Activated T-helper 9 cell treated with anti-CD3 and anti-CD28 coated beads, Interleukin-2, amount 50 U/mL, for 16 hours (primary cell): ENCODE data around the gene HSPA1L.

Source experiments
- DNase-seq: peaks from one replicate; pipeline ENCODE4 v3.0.0-alpha.2; 2020; ENCODE audit warnings: low read depth

Gene HSPA1L

DNA sequence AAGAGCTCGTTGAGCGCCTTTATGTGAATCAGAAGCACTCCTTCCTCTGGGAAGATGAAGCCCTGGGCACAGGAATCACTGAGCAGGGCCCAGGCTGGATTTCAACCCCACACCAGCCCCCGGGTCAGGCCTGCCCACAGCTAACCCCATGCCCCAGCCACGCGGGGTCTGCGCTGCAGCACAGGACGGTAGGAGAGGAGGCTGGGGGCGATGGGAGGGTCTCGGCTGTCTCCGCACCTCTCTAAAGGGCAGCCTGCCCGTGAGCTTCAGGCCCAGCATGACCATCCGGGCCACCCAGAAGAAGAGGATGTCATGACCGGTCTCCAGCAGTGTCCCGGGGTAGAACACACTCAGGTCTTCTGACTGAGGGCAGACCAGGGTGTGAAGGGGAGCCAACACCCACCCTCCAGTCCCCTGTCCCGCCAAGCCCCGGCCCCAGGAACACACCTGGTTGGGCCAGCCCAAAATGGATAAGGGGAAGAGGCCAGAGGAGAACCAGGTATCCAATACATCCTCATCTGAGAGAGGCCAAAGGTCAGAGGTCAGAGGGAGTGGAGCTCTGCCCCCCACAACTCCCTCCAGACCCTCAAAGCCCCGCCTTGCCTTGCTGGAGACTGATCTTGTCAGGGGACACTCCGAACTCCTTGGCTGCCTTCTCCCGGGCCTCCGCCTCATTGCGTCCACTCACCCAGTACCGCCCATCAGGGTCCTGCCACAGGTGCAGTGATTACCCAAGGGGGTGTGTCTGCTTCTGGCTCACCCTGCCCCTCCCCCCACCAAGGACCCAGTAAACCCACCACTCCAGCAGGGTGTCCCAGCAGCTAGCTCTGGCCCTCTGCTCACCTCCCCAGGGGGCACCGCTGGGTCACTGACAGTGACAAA is 33.6 kb downstream of the HSPA1L start:
- DNase-seq = no peak

DNA sequence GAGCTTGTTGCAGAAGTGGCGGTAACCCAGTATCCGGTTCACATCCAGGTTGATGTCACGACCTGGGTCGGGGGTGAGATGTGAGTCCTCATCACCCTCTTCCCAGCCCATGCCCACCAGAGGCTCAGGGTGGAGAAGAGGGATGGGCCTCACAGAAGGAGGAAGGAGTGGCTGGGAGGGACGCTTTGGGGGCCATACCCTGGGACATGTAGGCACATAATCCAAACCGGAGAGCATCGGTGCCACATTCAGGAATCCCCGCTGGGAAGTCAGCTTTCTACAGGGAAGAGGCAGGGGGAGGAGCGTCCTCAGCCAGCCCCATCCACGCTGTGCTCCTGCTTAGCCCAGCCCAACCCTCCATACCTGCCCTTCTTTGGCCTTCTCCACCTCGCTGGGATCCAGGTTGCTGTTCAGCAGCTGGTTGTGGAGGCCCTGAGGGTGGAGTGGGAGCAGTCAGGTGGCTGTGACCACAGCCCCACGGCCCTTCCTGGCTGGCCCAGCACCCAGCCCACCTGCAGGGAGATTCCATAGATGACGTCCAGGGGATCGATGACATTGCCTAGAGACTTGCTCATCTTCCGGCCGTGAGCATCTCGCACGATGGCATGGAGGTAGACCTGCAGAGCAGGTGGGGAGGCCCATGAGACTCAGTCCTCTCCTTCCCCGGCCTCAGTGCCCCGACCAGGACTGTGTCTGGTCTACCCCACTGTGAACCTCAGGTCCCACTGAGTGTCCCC is 34.4 kb downstream of the HSPA1L start:
- DNase-seq = no peak

DNA sequence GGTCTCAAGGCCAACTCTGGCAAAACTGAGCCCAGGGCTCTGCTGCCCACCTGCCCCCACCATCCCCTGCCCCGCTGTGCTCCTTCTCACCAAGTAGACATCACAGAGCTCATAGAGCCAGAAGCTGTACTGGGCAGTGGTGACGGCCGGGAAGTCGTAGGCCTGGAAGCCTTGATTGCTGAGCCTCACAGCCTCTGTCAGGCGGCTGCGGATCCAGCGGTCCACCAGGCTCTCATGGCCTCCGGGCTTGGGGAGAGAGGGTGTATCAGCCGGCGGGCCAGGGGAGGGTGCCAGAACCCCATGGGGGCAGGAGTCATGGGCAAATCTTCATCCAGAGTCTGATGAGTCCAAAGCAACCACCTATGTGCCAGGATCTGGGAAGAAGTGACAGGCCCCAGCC is 35.2 kb downstream of the HSPA1L start:
- DNase-seq = no peak

DNA sequence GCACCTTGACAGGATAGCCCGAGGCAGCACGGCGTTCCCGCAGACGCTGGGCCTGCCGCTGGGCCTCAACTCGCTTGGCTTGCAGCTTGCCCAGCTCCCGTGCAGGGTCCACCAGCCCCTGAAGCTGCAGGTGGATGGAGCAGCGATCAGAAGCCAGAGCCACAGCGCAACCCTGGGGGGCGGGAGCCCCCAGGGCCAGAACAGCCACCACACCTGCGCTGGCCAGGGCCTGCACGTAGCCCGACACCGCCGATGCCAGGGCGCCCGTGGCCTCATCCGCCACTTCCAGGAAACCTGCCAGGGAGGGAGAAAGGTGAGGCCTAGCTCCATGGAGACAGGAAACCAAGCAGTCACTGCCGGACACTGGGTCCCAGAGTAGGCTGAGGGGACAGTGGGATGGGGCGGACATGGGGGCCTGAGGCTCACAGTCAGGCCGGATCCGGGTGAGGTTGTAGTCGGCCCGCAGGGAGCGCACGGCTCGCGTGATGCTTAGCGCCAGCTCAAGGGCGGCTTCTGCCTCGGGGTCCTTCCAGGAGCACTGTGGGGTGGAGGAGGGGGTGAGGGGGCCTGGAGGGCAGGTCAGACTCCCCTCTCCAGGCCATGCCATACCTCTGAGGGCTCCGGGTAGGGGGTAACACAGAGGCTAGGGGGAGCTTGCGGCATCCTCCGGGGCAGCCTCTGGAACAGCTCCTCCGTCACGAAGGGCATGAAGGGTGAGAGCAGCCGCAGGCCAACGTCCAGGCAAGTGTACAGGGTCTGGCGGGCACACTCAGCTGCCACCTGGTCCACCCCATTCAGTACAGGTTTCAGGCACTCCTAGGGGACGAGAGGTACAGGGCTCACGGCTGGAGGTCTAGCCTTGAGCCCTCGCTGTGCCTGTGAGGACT is 35.8 kb downstream of the HSPA1L start:
- DNase-seq = no peak

DNA sequence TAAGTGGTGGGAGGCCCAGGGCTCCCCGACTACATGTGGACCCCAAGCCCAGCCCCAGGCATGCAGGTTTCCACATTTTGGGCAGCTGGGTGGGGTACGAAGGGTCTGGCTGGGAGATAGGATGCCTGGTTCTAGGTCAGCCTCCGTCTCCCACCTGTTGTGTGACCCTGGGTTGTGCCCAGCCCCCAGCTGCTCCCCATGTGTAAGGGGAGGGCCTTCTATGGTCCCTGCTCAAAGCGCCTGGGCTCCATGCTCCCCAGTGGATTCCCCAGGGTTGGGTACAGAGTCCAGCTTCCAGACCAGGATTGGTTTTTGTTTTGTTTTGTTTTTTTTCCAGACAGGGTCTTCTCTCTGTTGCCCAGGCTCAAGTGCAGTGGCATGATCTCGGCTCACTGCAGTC is 36.9 kb downstream of the HSPA1L start:
- DNase-seq = no peak

DNA sequence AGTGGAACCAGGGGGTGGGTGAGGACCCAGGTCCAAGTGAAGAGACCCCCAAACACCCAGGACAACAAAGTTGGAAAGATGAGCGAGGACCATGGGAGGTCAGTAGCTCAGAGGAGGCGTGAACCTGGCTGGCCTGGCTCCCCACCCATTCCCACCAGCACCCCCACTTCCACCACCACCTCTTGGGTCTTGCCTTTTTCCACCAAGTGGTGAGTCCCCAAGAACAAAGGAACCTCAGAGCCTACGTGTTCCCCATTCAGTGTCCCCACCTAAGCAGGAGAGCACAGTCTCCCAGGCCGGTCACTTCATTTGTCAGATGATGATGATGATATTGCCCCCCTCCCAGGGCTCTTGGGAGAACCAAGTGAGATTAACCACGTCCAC is 37.4 kb downstream of the HSPA1L start:
- no peak for DNase-seq

DNA sequence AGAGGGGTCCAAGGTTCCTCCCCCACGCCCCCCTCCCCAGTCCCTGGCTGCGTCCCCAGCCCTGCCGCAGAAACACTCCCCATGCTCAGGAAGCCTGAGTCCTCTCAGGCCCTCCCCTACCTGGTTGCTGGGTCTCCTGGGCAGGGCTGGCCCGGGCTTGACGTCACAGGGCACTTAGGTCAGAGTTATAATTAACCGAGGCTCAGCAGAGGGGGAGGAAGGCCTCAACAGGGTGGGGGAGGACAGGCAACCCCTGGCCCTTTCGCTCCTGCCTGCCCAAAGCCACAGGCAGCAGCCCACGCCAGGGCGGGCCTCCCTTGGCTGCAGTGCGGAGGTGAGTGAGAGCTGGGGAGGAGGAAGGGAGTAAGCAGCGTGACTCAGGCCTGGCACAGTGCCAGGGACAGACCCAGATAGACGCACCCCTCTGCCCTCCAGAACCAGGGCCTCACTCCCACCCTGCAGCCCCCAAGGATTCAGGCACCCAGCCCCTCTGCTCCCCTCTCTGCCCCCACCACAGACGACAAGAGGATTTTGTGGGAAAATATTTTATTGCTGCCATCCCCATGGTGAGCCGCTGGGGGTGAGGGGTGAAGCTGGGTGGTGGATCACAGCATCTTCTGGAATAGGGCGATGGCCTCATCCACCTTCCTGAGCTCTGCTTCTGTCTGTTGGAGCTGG is 38.0 kb downstream of the HSPA1L start, which contains the start of gene VWA7:
VWA7 (minus strand) TSS at position 340 of the 678 bp plus-strand sequence. CDS start 549 bp downstream, outside the sequence.
- peak; percentile 71 for DNase-seq

DNA sequence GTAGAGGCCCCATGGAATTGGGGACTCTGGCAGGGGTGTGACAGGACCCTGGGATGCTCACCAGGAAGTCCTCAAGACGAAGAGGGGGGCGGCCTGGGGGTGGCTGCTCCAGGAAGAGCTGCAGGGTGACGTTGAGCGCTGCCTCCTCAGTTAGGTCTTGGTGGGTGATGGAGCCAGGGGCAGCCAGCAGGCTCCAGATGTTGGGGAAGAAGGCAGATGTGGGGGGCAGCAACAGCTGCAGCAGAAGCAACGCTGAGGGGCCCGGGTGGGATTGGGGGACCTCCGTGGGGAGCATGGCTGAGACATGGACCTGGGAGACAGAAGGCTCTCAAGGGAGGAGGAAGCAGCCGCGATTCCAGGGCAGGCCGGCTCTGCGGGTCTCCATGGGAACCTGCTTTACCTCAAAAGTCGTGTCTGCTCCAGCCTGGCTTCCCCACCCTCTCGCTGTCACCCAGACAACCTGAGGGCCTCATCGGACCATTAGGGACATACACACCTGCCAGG is 38.5 kb downstream of the HSPA1L start:
- DNase-seq = no peak

DNA sequence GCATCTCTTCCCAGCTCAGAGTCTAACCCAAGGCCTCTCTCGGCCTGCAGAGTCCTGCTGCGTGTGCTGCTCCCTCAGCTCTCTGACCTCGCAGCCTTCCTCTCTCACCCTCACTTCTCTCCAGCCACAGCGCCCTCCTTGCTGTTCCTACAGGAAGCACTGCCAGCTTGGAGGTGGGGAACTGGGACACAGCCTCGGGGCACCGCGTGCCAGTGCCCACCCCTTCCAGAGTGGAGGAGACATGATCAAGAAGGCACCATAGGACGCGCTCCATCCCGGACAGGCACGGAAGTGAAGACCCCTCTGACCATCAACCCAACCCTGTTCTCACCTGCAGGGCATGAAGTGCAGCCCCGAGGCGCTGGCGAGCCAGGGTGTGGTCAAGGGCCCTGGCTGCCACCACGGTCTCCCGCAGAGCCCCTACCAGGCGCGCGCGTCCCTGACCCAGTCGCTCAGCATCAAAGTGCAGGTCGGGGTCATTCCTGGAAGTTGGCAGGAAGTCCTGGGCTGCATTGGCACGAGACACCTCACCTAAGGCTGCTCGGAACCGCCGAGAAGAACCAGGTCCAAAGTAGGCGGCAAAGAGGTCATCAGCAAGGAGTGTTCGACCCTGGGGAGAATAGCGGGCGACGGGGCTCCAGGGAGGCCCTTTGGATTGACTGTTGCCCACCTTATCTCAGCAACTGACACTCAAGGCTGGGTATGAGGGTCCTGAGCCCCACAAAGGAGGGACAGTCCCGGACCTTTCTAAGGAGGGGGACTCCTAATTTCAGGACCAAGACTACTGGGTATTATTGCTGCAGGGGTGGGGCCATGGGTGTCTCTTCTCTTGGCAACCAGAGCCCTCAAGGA is 39.2 kb downstream of the HSPA1L start:
- DNase-seq = no peak

DNA sequence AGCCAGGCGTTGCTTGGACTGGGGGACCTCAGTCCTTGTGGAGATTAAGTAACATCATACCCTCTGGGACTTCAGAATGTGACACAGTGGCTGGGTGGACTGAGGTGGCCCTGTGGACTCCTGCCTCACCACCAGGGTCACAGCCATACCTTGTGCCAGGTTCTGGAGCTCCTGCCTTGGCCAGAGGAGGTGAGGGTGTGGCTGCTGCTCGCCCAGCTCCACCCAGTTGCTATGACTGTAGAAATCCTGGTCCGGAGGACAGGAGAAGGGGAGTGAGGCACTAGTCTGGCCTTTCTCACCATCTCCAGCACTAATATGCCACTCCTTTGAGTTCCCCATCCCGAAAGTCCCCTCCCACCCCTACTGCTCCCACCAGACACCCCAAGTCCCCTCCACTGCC is 39.9 kb downstream of the HSPA1L start:
- no peak for DNase-seq

DNA sequence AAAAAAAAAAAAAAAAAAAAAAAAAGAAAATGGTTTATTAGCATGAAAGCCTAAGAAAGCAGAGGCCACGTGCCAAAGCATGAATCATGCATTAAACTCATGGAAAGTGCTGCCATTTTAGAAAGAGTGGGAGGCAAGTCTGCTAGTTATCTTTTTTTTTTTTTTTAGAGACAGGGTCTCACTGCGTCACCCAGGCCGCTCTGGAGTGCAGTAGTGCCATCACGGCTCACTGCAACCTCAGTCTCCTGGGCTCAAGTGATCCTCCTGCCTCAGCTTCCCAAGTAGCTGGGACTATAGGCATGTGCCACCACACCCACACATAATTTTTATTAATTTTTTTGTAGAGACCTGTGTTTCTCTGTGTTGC is 43.1 kb downstream of the HSPA1L start:
- no peak for DNase-seq

DNA sequence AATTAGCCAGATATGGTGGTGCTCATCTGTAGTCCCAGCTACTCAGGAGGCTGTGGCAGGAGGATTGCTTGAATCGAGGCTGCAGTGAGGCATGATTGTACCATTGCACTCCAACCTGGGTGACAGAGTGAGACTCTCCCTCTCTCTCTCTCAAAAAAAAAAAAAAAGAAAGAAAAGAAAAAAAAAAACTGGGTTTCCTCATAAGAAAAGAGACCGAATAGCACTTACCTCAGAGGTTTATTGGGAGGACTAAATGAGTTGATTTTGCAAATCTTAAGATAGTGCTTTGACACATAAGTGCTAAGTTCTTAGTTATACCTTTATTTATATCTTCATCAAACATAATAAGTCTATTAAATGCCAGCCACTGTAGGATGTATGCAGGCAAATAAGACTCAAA is 44.2 kb downstream of the HSPA1L start:
- DNase-seq = no peak

DNA sequence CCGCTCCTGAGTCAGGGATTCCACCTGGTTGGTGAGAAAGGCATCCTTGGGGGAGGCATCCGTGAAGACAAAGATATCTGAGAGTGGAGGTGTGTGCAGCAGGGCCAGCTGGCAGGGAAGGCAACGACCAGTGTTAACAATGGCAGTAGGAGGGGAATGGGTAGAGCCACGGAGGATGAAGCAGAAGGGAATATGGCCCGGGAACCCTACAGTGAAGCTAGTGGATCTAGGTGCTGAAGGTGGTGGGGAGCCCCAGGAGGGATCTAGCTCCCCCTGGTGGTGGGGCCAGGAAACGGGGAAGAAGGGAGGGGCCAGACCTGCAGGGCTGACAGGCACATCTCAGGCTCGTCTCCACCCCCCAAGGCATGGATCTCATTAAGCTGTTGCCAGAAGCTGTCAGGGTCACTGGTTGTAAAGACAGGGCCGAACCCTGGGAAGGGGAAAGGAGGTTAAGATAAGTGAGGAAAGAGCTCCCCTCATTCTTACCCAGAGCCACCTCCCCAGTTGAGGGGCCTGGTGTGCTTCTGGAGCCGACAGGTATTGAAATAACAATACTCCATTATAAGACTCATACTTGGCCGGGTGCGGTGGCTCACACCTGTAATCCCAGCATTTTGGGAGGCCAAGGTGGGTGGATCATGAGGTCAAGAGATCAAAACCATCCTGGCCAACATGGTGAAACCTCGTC is 45.3 kb downstream of the HSPA1L start:
- peak; percentile 69 for DNase-seq

DNA sequence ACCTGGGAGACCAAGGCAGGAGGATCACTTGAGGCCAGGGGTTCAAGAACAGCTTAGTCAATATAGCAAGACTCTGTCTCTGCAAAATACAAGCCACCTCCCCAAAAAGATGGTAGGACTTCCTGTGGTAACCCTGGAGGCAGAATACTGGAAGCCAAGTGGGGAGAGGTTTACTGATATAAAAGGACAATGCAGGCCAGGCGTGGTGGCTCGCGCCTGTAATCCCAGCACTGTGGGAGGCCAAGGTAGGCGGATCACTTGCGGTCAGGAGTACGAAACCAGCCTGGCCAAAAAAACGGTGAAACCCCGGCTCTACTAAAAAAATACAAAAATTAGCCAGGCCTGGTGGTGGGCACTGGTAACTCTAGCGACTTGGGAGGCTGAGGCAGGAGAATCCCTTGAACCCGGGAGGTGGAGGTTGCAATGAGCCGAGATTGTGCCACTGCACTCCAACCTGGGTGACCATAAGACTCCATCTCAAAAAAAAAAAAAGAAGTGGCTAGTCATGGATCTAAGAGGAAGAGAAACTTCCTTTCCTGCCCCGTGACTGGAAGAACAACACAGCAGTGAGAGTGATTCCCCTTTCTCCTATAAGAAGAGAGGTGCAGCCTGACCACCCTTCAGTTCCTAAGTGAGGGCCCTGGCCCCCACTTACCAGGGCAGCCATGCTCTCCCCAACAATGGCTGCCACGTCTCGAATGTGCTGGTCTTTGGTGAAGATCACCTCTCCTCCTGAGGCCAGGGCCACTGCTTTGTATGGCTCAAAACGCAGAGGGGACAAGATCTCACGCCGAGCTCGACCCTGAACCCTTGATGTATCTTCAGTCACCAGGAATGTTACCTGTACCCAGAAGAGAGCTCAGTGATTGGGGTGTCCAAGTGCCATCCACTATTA is 46.5 kb downstream of the HSPA1L start:
- DNase-seq = no peak

DNA sequence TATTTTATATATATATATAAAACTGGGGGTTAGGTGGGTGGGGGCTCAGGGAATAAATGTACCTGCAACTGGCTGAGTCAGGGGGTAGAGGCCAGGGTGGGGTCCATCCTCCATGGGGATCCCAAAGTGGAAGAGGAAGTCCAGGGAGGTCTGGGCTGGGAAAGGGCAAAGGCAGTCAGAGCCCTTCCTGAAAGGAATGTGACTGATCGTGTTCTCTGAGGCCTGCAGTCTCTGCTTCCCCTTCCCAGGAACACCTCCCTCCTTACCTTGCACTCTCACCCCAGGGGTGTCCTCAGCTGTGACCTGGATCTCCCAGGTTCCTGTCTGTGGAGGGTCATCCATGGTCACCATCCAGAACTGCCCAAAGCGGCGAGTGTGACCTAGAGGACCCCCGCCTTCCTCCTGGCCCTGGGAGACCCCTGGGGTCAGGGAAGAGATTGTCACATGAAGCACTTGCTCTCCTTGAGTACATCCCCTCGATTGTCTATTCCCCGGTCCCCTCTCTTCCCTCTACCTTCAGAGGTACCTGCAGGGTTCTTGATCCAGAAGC is 47.9 kb downstream of the HSPA1L start:
- no peak for DNase-seq

DNA sequence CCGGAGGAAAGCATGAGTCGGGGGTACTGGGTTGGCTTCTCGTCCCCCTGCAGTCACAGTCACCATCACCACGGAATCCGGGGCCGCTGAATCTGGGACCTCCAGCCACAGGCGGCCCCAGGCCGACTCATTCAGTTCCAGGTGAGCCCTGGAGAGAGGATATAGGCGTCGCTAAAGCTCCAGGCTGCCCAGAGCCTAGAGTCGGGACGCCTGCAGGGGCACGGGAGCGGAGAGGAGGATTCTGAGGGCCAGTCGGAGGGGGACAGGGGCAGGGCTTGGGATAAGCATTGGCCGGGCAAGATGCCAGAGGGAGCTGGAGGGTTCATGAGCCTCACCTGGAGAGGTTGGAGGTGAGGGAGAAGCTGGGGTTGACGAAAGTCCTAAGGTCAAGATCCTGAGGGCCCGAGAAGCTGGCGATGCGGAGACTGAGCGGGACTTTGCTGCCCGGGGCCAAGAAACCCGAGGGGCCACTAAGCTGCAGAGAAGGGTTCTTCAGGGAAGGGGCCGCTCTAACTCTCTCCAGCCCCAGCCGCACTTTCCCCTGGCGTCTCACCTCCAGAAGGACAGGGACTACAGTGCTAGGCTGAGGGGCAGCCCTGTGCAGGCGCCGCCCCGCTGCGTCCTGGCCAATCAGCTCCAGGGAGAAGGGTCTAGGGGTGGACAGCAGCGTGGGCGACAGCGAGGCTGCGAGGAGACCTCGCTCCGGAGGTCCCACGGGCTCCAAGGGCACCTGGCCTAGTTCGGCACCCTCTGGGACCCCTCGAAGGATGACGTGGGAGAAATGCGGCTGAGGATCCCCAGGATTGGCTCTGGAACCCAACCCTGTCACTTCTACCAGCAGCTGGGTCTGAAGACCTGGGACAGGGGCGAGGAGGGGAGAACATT is 48.9 kb downstream of the HSPA1L start:
- DNase-seq = no peak

DNA sequence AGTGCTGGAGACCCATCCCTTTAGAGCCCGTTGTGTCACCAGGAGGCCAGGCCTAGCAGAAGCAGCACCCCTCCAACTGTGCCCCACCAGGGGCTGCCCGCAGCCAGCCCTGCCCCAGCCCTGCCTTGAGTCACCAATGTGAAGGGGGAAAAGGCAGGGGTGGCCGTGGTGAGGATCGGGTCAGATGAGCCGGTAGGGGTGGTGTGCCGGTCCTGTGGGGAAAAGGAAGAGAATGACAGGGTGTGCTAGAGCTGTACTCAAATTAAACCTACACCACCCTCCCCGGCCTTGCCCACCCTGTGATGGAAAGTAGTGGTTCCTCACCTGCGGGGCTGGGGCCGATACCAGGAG is 49.5 kb downstream of the HSPA1L start:
- DNase-seq = no peak

DNA sequence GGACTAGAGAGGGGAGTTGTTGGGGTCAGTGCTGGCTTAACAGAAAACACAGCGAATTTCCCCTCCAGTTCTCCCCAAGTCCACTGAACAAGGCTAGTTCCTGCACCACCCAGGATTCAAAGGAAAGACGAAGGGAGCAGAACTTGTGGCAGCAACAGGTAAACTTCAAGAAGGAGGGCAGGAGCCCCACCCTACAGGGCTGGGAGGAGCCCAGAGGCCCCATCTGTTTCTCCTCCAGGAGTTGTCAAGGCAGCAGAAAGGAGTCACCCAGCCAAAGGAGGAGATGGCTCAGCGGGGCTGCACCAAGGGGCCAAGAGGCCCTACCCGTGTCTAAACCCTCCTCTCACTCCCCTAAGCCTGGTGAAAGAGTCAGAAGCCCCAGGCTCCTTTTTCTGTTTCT is 50.9 kb downstream of the HSPA1L start:
- no peak for DNase-seq
